Measurements from ENCODE around the gene KCNN3.

- TF ChIP-seq CTCF (conservative IDR thresholded peaks at IDR 0.05) = no peak
- no peak for TF ChIP-seq ZFX (IDR thresholded peaks at IDR 0.05)
Observed at GRCh38 chr1:154729577-154729976, 140.5 kb downstream of the KCNN3 start.
